HepG2 (cell line): ENCODE results near the gene RHBG. TPM values are rescaled to one million over a fixed set of nuclear protein-coding genes. Genes with fewer than 3 reads are reported as not detected.

Experiments used
- microRNA counts: library from miRNA; unstranded; fragments of <30 nt; microRNA quantifications from one replicate; lab custom pipeline; 2015
- microRNA-seq: library from miRNA; unstranded; fragments of <30 nt; microRNA quantifications from one replicate; pipeline ENCODE4, GENCODE V29; 2020
- polyA plus RNA-seq, 8 experiments: library from polyadenylated mRNA; depleted of rRNA in 3 of 8; stranded (reverse) in 7 of 8; unstranded in 1 of 8; fragments of >200 nt; fragmentation: Illumina TruSeq in 4 of 8; extraction: Trizol in 4 of 8; gene quantifications; 2 replicates each; pipeline versions ENCODE4 v1.2.1 to v1.2.3, GENCODE V29; 2011 to 2016; ENCODE audit warnings: low read depth in 4 of 8, missing spikeins in 1 of 8, mixed read lengths in 1 of 8; ENCODE audit not compliant: insufficient read depth in 1 of 8
- small RNA-seq, 3 experiments: library from RNA; depleted of rRNA; stranded (forward); fragments of <200 nt; gene quantifications; one replicate each; pipeline ENCODE3, GENCODE V24; 2012; ENCODE audit warnings: low read depth in 2 of 3, low replicate concordance in 1 of 3; ENCODE audit not compliant: insufficient read length in 3 of 3, insufficient read depth in 2 of 3
- total RNA-seq, 5 experiments: library from RNA; depleted of rRNA; stranded (reverse); fragments of >200 nt; fragmentation: Illumina TruSeq; extraction: Trizol; gene quantifications; 2 replicates each; pipeline ENCODE4 v1.2.3, GENCODE V29; 2016; ENCODE audit warnings: low read depth in 1 of 5

The RHBG gene
- total and polyA plus RNA-seq, 2 of the 13 experiments (the other 11 are each of a cell fraction or from before 2014, with no cell fraction given), result 61.8 to 73.5 TPM

MicroRNAs encoded within 50 kb of the gene (microRNA counts, 767-probe panel; counts per million panel counts)
- not detected for microRNA hsa-miR-9-5p (lab: Ali Mortazavi, UCI)

Small RNA genes within 50 kb of the gene (microRNA-seq; reads per million reads assigned to microRNA genes)
- gene MIR9-1, result not detected

Small RNA genes within 50 kb of the gene (small RNA-seq; reads per million reads assigned to genes)
- 0 reads per million in 3 experiments for gene MIR9-1

Other genes with a start within 250 kb of the RHBG start
- 0.09 TPM in 1 of 2 replicates, not detected in the other for gene SEMA4A, start 215.6 kb upstream of the RHBG start, total RNA-seq (2016; rRNA removed; fragmentation: Illumina TruSeq; extraction: Trizol)
- 0.14 and 0.20 TPM in 2 replicates for gene SEMA4A, start 215.6 kb upstream of the RHBG start, polyA plus RNA-seq (2011; rRNA removed)
- 10.7 and 12.4 TPM in 2 replicates for gene SLC25A44, start 175.1 kb upstream of the RHBG start, total RNA-seq (2016; rRNA removed; fragmentation: Illumina TruSeq; extraction: Trizol)
- 13.4 and 14.3 TPM in 2 replicates for gene SLC25A44, start 175.1 kb upstream of the RHBG start, polyA plus RNA-seq (2011; rRNA removed)
- 89.0 and 94.7 TPM in 2 replicates for gene PMF1, start 156.2 kb upstream of the RHBG start, total RNA-seq (2016; rRNA removed; fragmentation: Illumina TruSeq; extraction: Trizol)
- gene PMF1, start 156.2 kb upstream of the RHBG start, polyA plus RNA-seq (2011; rRNA removed), result 68.4 and 72.5 TPM in 2 replicates
- gene BGLAP, start 127.0 kb upstream of the RHBG start, total RNA-seq (2016; rRNA removed; fragmentation: Illumina TruSeq; extraction: Trizol), result 0.62 TPM in 1 of 2 replicates, not detected in the other
- gene BGLAP, start 127.0 kb upstream of the RHBG start, polyA plus RNA-seq (2011; rRNA removed), result 1.4 and 1.6 TPM in 2 replicates
- gene PAQR6, start 121.2 kb upstream of the RHBG start, total RNA-seq (2016; rRNA removed; fragmentation: Illumina TruSeq; extraction: Trizol), result 0.14 and 0.82 TPM in 2 replicates
- 1.4 and 2.0 TPM in 2 replicates for gene PAQR6, start 121.2 kb upstream of the RHBG start, polyA plus RNA-seq (2011; rRNA removed)
- gene SMG5, start 86.4 kb upstream of the RHBG start, total RNA-seq (2016; rRNA removed; fragmentation: Illumina TruSeq; extraction: Trizol), result 63.3 and 84.0 TPM in 2 replicates
- gene SMG5, start 86.4 kb upstream of the RHBG start, polyA plus RNA-seq (2011; rRNA removed), result 50.5 and 65.4 TPM in 2 replicates
- gene TMEM79, start 84.9 kb upstream of the RHBG start, total RNA-seq (2016; rRNA removed; fragmentation: Illumina TruSeq; extraction: Trizol), result 1.0 and 1.9 TPM in 2 replicates
- gene TMEM79, start 84.9 kb upstream of the RHBG start, polyA plus RNA-seq (2011; rRNA removed), result 0.99 and 1.2 TPM in 2 replicates
- gene GLMP, start 73.5 kb upstream of the RHBG start, total RNA-seq (2016; rRNA removed; fragmentation: Illumina TruSeq; extraction: Trizol), result 39.1 and 75.8 TPM in 2 replicates
- 41.4 and 44.6 TPM in 2 replicates for gene GLMP, start 73.5 kb upstream of the RHBG start, polyA plus RNA-seq (2011; rRNA removed)
- 0.24 TPM in 1 of 2 replicates, not detected in the other for gene VHLL, start 69.9 kb upstream of the RHBG start, total RNA-seq (2016; rRNA removed; fragmentation: Illumina TruSeq; extraction: Trizol)
- gene VHLL, start 69.9 kb upstream of the RHBG start, polyA plus RNA-seq (2011; rRNA removed), result not detected in 2 replicates
- 615 and 870 TPM in 2 replicates for gene CCT3, start 30.9 kb upstream of the RHBG start, total RNA-seq (2016; rRNA removed; fragmentation: Illumina TruSeq; extraction: Trizol)
- gene CCT3, start 30.9 kb upstream of the RHBG start, polyA plus RNA-seq (2011; rRNA removed), result 301 and 319 TPM in 2 replicates
- 1.6 and 2.6 TPM in 2 replicates for gene TSACC, start 30.7 kb upstream of the RHBG start, total RNA-seq (2016; rRNA removed; fragmentation: Illumina TruSeq; extraction: Trizol)
- gene TSACC, start 30.7 kb upstream of the RHBG start, polyA plus RNA-seq (2011; rRNA removed), result 1.5 and 1.6 TPM in 2 replicates
- gene MEF2D, start 131.6 kb downstream of the RHBG start, total RNA-seq (2016; rRNA removed; fragmentation: Illumina TruSeq; extraction: Trizol), result 1.3 and 1.6 TPM in 2 replicates
- 3.9 and 4.8 TPM in 2 replicates for gene MEF2D, start 131.6 kb downstream of the RHBG start, polyA plus RNA-seq (2011; rRNA removed)
- 6.7 and 14.1 TPM in 2 replicates for gene IQGAP3, start 203.4 kb downstream of the RHBG start, total RNA-seq (2016; rRNA removed; fragmentation: Illumina TruSeq; extraction: Trizol)
- gene IQGAP3, start 203.4 kb downstream of the RHBG start, polyA plus RNA-seq (2011; rRNA removed), result 12.8 and 13.5 TPM in 2 replicates
- gene TTC24, start 210.5 kb downstream of the RHBG start, total RNA-seq (2016; rRNA removed; fragmentation: Illumina TruSeq; extraction: Trizol), result 0.13 and 0.15 TPM in 2 replicates
- 0.18 and 0.30 TPM in 2 replicates for gene TTC24, start 210.5 kb downstream of the RHBG start, polyA plus RNA-seq (2011; rRNA removed)
- gene NAXE, start 222.6 kb downstream of the RHBG start, total RNA-seq (2016; rRNA removed; fragmentation: Illumina TruSeq; extraction: Trizol), result 37.9 and 59.4 TPM in 2 replicates
- gene NAXE, start 222.6 kb downstream of the RHBG start, polyA plus RNA-seq (2011; rRNA removed), result 35.0 and 39.4 TPM in 2 replicates
- gene GPATCH4, start 232.3 kb downstream of the RHBG start, total RNA-seq (2016; rRNA removed; fragmentation: Illumina TruSeq; extraction: Trizol), result 37.9 and 43.4 TPM in 2 replicates
- gene GPATCH4, start 232.3 kb downstream of the RHBG start, polyA plus RNA-seq (2011; rRNA removed), result 19.2 and 20.0 TPM in 2 replicates